ENCODE results near the gene EPB41L1. TPM values are rescaled to one million over a fixed set of nuclear protein-coding genes. Genes with fewer than 3 reads are reported as not detected.

Gene EPB41L1
- total RNA-seq, 3 donors from 2014 or later (not counting 1 experiment from before 2014, with no cell fraction given), result 0.21 to 0.29 TPM; not detected in 1

GRCh38 chr20:36252511-36252910, 98.0 kb downstream of the EPB41L1 start:
- peaks cover 53% of the 10 kb centered on the region for H3K36me3 ChIP-seq (ENCODE audit: control insufficient read depth, insufficient read depth, low read length)
- H3K27ac Mint-ChIP-seq, result peak overlapping the region in 1 of 2 donors; percentile 25
- 100% methylated on average over 3 of the region's 3 CpGs for WGBS (ENCODE audit: insufficient coverage)

GRCh38 chr20:36253036-36253435, 98.5 kb downstream of the EPB41L1 start:
- no peak for DNase-seq
- Mint-ChIP-seq H3K9me3 (no peaks in the 10 kb centered on the region), H3K4me1 (peaks cover 26 to 33% of the 10 kb centered on the region in 2 donors), H3K36me3 (peaks cover 7% of the 10 kb centered on the region), H3K27ac (no peak overlapping the region), H3K27me3 (ENCODE audit: low read depth in 2 of 2) (no peaks in the 10 kb centered on the region), H3K4me3 (no peak overlapping the region)
- Histone ChIP-seq H3K36me3 (ENCODE audit: control insufficient read depth, insufficient read depth, low read length) (peaks cover 50% of the 10 kb centered on the region), H3K4me1 (ENCODE audit: control insufficient read depth, insufficient read depth, low read length) (no peaks in the 10 kb centered on the region), H3K9me3 (ENCODE audit: control insufficient read depth, insufficient read depth, low read length) (no peaks in the 10 kb centered on the region), H3K27ac (ENCODE audit: low read length) (no peak overlapping the region), H3K4me3 (ENCODE audit: low read length) (no peak overlapping the region), H3K27me3 (ENCODE audit: control insufficient read depth, insufficient read depth, low read length) (no peaks in the 10 kb centered on the region)
- no peak for ATAC-seq
- 98% methylated on average over 9 of the region's 9 CpGs for WGBS (ENCODE audit: insufficient coverage)
- intact Hi-C loops (cut with micrococcal nuclease), result no loop called here
- TF ChIP-seq CTCF (IDR thresholded peaks at IDR 0.05), result no peak

More at GRCh38 chr20:36252511-36252910, 98.0 kb downstream of the EPB41L1 start:
- Mint-ChIP-seq H3K27me3 (ENCODE audit: low read depth in 2 of 2) (no peaks in the 10 kb centered on the region), H3K9me3 (no peaks in the 10 kb centered on the region), H3K4me3 (no peak overlapping the region), H3K36me3 (peaks cover 7% of the 10 kb centered on the region), H3K4me1 (peaks cover 31 to 34% of the 10 kb centered on the region in 2 donors)
- ATAC-seq (no peak), DNase-seq (no peak)
- H3K4me1 ChIP-seq (ENCODE audit: control insufficient read depth, insufficient read depth, low read length), result no peaks in the 10 kb centered on the region
- intact Hi-C loops (cut with micrococcal nuclease), result no loop called here
- TF ChIP-seq CTCF (IDR thresholded peaks at IDR 0.05), result no peak
- no peak overlapping the region for H3K4me3 ChIP-seq (ENCODE audit: low read length)
- H3K27ac ChIP-seq (ENCODE audit: low read length), result no peak overlapping the region
- H3K27me3 ChIP-seq (ENCODE audit: control insufficient read depth, insufficient read depth, low read length), result no peaks in the 10 kb centered on the region
- H3K9me3 ChIP-seq (ENCODE audit: control insufficient read depth, insufficient read depth, low read length), result no peaks in the 10 kb centered on the region

- H3K27me3 ChIP-seq (ENCODE audit: control insufficient read depth, insufficient read depth, low read length), result no peaks in the 10 kb centered on the region
- Mint-ChIP-seq H3K4me3 (no peak overlapping the region), H3K4me1 (peaks cover 18 to 26% of the 10 kb centered on the region in 2 donors), H3K9me3 (no peaks in the 10 kb centered on the region), H3K36me3 (no peaks in the 10 kb centered on the region), H3K27ac (no peak overlapping the region), H3K27me3 (ENCODE audit: low read depth in 2 of 2) (no peaks in the 10 kb centered on the region)
- intact Hi-C loops (cut with micrococcal nuclease), result no loop called here
- H3K4me3 ChIP-seq (ENCODE audit: low read length), result no peak overlapping the region
- ATAC-seq (no peak), DNase-seq (no peak)
- TF ChIP-seq CTCF (IDR thresholded peaks at IDR 0.05), result no peak
- no peaks in the 10 kb centered on the region for H3K9me3 ChIP-seq (ENCODE audit: control insufficient read depth, insufficient read depth, low read length)
- H3K36me3 ChIP-seq (ENCODE audit: control insufficient read depth, insufficient read depth, low read length), result peaks cover 42% of the 10 kb centered on the region
- no peak overlapping the region for H3K27ac ChIP-seq (ENCODE audit: low read length)
- H3K4me1 ChIP-seq (ENCODE audit: control insufficient read depth, insufficient read depth, low read length), result no peaks in the 10 kb centered on the region
- 85% methylated on average over 2 of the region's 2 CpGs for WGBS (ENCODE audit: insufficient coverage)
Observed at GRCh38 chr20:36254076-36254475, 99.5 kb downstream of the EPB41L1 start.

- no peaks in the 10 kb centered on the region for H3K9me3 ChIP-seq (ENCODE audit: control insufficient read depth, insufficient read depth, low read length)
- Mint-ChIP-seq H3K9me3 (no peaks in the 10 kb centered on the region), H3K27ac (no peak overlapping the region), H3K27me3 (ENCODE audit: low read depth in 2 of 2) (no peaks in the 10 kb centered on the region), H3K4me3 (no peak overlapping the region), H3K4me1 (peaks cover 11 to 16% of the 10 kb centered on the region in 2 donors), H3K36me3 (no peaks in the 10 kb centered on the region)
- no peak overlapping the region for H3K4me3 ChIP-seq (ENCODE audit: low read length)
- intact Hi-C loops (cut with micrococcal nuclease), result no loop called here
- no peaks in the 10 kb centered on the region for H3K27me3 ChIP-seq (ENCODE audit: control insufficient read depth, insufficient read depth, low read length)
- H3K27ac ChIP-seq (ENCODE audit: low read length), result no peak overlapping the region
- DNase-seq, result no peak
- H3K4me1 ChIP-seq (ENCODE audit: control insufficient read depth, insufficient read depth, low read length), result no peaks in the 10 kb centered on the region
- no peak for TF ChIP-seq CTCF (IDR thresholded peaks at IDR 0.05)
- ATAC-seq, result no peak
- WGBS (ENCODE audit: insufficient coverage), result 99% methylated on average over 12 of the region's 12 CpGs
- peaks cover 31% of the 10 kb centered on the region for H3K36me3 ChIP-seq (ENCODE audit: control insufficient read depth, insufficient read depth, low read length)
Observed at GRCh38 chr20:36255445-36255844, 100.9 kb downstream of the EPB41L1 start.

Measured in natural killer cell (primary cell).